Measurements from ENCODE around the gene RHEBL1. TPM values are rescaled to one million over a fixed set of nuclear protein-coding genes. Genes with fewer than 3 reads are reported as not detected.
A peak's percentile ranks its signal among the peaks of the same experiment; 100 is the strongest.

The RHEBL1 gene
- total and polyA plus RNA-seq, 2 of the 4 experiments (the other 2 are of a cell fraction) = 0.62 to 0.72 TPM

DNA sequence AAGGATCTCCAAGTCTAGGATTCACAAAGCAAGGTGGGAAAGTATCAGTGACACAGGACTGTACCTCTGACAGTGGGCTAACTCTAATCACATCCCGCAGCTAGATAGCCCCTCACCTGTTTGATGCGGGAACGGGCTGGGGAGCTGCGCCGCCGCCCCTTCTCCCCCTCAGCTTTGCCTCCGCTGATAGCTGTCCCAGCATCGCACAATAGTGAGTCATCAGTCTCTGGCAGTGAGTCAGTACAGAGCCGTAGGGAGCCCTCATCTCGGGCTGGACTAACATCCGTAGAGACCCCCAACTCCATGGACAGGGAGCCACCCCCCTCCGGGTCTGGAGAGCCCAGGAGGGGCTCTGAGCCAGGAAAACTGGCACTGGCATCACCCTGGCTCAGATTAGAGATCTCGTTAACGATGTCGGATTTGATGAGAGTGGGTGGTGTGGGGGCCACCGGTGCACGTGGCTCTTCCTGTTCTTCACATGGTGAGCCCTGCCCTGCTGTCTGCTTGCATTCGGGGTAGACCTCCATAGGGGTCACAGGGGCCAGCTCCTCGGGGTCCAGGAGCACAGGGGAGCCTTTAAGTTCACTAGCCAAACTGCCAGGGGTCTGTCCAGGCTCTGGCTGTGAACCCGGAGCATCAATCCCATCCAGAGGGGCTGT is 20.1 kb downstream of the RHEBL1 start:
- Histone ChIP-seq H3K14ac (replicated peaks; ENCODE audit: low read depth, low read length) (peak overlapping the region; percentile 75; the same call in 1 of the 2 replicates), H4K5ac (ENCODE audit: low read depth, low read length) (no peak overlapping the region), H2AK5ac (ENCODE audit: low read depth, low read length) (peak overlapping the region; percentile 85), H2BK20ac (ENCODE audit: low read depth, low read length) (no peak overlapping the region), H2BK120ac (ENCODE audit: low read depth, low read length) (no peak overlapping the region), H3K56ac (ENCODE audit: extremely low read depth, insufficient read depth, low read length) (no peak overlapping the region), H3K23ac (ENCODE audit: low read depth, low read length) (no peak overlapping the region), H3K9me3 (ENCODE audit: control insufficient read depth, insufficient read depth, low read length) (no peaks in the 10 kb centered on the region), H4K8ac (ENCODE audit: low read depth in 2 of 2, low read length in 2 of 2) (peak overlapping the region in 1 of 2 experiments; percentile 66; a peak in 1 of 4 replicates), H3K27ac (ENCODE audit: insufficient read depth, low read length) (peak overlapping the region; percentile 9; the same call in 1 of the 2 replicates), H4K91ac (ENCODE audit: insufficient read depth, low read depth, low read length) (no peak overlapping the region), H3K9ac (ENCODE audit: low read depth, low read length) (no peak overlapping the region), H3K4me1 (ENCODE audit: control insufficient read depth, insufficient read depth, low read length) (peaks cover 7% of the 10 kb centered on the region), H3K4me3 (ENCODE audit: insufficient read depth, low read depth, low read length) (no peak overlapping the region), H2AFZ (replicated peaks; ENCODE audit: low read length, poor library complexity) (peak overlapping the region; percentile 16), H4K20me1 (ENCODE audit: insufficient read depth, low read length) (peaks cover 74% of the 10 kb centered on the region), H3K18ac (ENCODE audit: low read depth, low read length) (no peak overlapping the region), H3K9me1 (ENCODE audit: insufficient read depth, low read length) (peaks cover 12% of the 10 kb centered on the region), H3K79me1 (ENCODE audit: low read depth in 1 of 2, low read length in 2 of 2) (peaks cover 49 to 81% of the 10 kb centered on the region in 2 experiments), H2AK9ac (replicated peaks; ENCODE audit: low read depth, low read length, poor library complexity) (peak overlapping the region; percentile 93), H3K36me3 (ENCODE audit: control insufficient read depth, insufficient read depth, low read length) (peaks cover 90% of the 10 kb centered on the region), H3K4ac (ENCODE audit: low read depth, low read length) (peak overlapping the region; percentile 63; the same call in 1 of the 2 replicates), H3K27me3 (ENCODE audit: control insufficient read depth, insufficient read depth, low read length) (no peaks in the 10 kb centered on the region), H2BK15ac (ENCODE audit: low read depth, low read length) (no peak overlapping the region), H3K4me2 (ENCODE audit: low read depth, low read length) (peak overlapping the region; percentile 13; the same call in 1 of the 2 replicates), H2BK5ac (ENCODE audit: low read depth, low read length, poor library complexity, severe bottlenecking) (peak overlapping the region; percentile 68)
- in situ Hi-C loops (cut with MboI; ENCODE audit: low sequenced_read_pairs) (no loop called here), dilution Hi-C loops (cut with HindIII; ENCODE audit: low sequenced_read_pairs, unreplicated experiment) (no loop called here), intact Hi-C loops (cut with micrococcal nuclease) (no loop called here)
- ChIA-PET CTCF (interaction anchor here (1.0 kb wide), 1 partner anchor 14 kb away, joined by 4 read pairs; no protein-coding TSS in a partner anchor), POLR2A (ENCODE audit: unreplicated experiment) (no interaction called here)
- no TSS peak for BruUV-seq (replicated peaks)
- 43% methylated on average over 2 of the region's 20 CpGs; no CpG with 5 or more reads in 1 of the 2 experiments for WGBS, 2 experiments (ENCODE audit: extremely low coverage in 2 of 2, insufficient read length in 1 of 2)
- TF ChIP-seq NFE2L2 (IDR thresholded peaks at IDR 0.05; ENCODE audit: low read depth, low read length) (no peak), FOS (IDR thresholded peaks at IDR 0.05; ENCODE audit: low read depth, low read length) (peak; percentile 90)
- TF ChIP-seq, protein P1, sequence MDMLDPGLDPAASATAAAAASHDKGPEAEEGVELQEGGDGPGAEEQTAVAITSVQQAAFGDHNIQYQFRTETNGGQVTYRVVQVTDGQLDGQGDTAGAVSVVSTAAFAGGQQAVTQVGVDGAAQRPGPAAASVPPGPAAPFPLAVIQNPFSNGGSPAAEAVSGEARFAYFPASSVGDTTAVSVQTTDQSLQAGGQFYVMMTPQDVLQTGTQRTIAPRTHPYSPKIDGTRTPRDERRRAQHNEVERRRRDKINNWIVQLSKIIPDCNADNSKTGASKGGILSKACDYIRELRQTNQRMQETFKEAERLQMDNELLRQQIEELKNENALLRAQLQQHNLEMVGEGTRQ (IDR thresholded peaks at IDR 0.05; ENCODE audit: low read depth, low read length) = no peak
- DNase-seq (peak; percentile 76), ATAC-seq (ENCODE audit: low read depth) (peak; percentile 95)

Measured in IMR-90 (cell line).